ENCODE data around the gene NEMP2.

DNA sequence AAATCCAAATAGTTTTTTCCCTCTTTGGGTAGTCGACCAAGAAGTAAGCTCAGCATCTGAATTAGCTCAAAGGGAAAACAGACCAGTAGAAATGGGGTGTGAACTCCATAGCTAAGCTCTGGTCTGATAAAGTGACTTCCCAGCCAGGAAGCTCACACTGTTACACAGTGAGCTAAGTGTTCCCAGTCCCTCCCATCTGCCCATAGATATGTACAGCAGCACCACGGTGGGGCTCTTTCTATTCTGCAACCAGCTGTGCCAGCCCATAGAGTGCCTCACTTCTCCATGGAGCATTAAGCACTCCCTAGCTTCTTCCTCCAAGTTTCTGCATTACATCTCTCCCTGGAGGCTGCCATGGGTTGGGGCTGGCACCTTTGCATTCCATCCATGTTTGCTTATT is 27.6 kb upstream of the NEMP2 start:
- TF ChIP-seq, protein P1, sequence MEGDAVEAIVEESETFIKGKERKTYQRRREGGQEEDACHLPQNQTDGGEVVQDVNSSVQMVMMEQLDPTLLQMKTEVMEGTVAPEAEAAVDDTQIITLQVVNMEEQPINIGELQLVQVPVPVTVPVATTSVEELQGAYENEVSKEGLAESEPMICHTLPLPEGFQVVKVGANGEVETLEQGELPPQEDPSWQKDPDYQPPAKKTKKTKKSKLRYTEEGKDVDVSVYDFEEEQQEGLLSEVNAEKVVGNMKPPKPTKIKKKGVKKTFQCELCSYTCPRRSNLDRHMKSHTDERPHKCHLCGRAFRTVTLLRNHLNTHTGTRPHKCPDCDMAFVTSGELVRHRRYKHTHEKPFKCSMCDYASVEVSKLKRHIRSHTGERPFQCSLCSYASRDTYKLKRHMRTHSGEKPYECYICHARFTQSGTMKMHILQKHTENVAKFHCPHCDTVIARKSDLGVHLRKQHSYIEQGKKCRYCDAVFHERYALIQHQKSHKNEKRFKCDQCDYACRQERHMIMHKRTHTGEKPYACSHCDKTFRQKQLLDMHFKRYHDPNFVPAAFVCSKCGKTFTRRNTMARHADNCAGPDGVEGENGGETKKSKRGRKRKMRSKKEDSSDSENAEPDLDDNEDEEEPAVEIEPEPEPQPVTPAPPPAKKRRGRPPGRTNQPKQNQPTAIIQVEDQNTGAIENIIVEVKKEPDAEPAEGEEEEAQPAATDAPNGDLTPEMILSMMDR (IDR thresholded peaks at IDR 0.05; ENCODE audit: low read length) = no peak
- no peak for TF ChIP-seq EZH2 (IDR thresholded peaks at IDR 0.05; ENCODE audit: borderline replicate concordance, low read length)

Data from OCI-LY1 (cell line).